ENCODE results near the gene KRTAP20-1. TPM values are rescaled to one million over a fixed set of nuclear protein-coding genes. Genes with fewer than 3 reads are reported as not detected.

KRTAP20-1 gene
- total RNA-seq, 4 donors from 2014 or later, result not detected

- Histone ChIP-seq H3K4me3 (no peak overlapping the region), H3K27me3 (no peaks in the 10 kb centered on the region), H3K9me3 (no peaks in the 10 kb centered on the region), H3K27ac (no peak overlapping the region), H3K36me3 (no peaks in the 10 kb centered on the region), H3K4me1 (no peaks in the 10 kb centered on the region)
- DNase-seq, result no peak
- intact Hi-C loops (cut with DNase I; ENCODE audit: low total_unique reads), result no loop called here
- no peak for TF ChIP-seq CTCF (IDR thresholded peaks at IDR 0.05)
- no peak for TF ChIP-seq POLR2A (IDR thresholded peaks at IDR 0.05)
These were observed 22.5 kb downstream of the KRTAP20-1 start for GRCh38 chr21:30638686-30639085.

DNA sequence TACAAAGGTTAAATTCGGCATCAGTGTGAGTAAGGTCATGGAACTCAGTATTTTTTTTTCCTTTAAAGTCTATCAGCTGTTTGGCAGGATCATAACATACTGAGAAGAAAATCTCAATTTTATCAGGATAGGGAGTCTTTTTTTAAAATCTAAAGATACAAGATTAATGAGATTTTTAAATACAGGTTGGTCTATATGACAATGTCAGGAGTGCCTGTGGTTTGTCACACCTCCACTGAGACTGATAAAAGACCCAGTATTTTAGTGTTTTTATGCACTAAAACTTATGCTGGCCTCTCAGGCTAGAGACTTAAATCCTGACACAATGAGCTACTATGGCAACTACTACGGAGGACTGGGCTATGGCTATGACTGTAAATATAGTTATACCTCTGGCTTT lies 26.3 kb downstream of the KRTAP20-1 start, which contains the start of gene KRTAP20-3:
Gene KRTAP20-3, plus strand, starts transcription at position 301 of the 400 bp plus-strand sequence.
- TF ChIP-seq CTCF (IDR thresholded peaks at IDR 0.05), result no peak
- no peak for TF ChIP-seq POLR2A (IDR thresholded peaks at IDR 0.05)
- intact Hi-C loops (cut with DNase I; ENCODE audit: low total_unique reads), result no loop called here

DNA sequence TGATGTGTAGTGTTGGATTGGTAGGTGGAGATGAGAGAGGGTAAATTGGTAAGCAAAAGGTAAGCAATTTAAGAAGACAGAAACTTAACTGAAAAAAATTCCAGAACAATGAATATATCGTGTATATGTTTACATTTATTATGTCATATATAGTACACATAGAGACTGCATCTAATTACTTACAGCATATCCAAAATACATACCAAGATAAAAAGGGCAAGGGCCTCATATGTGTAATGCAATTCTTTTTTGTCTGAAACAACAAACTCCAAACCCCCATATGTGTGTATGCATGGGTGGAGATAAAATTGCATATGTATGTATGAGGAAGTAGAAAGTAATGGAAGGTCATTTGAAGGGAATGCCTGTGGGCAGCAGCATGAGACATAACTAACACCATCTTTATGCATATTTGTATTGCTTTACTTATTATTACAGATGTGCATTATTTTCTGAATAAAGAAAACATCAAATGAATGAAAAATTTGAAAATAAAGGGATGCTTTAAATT lies 30.7 kb downstream of the KRTAP20-1 start:
- Histone ChIP-seq H3K36me3 (no peaks in the 10 kb centered on the region), H3K9me3 (no peaks in the 10 kb centered on the region), H3K27me3 (no peaks in the 10 kb centered on the region), H3K4me3 (no peak overlapping the region), H3K4me1 (no peaks in the 10 kb centered on the region), H3K27ac (no peak overlapping the region)
- no peak for DNase-seq
- intact Hi-C loops (cut with DNase I; ENCODE audit: low total_unique reads), result no loop called here
- TF ChIP-seq POLR2A (IDR thresholded peaks at IDR 0.05) (no peak), CTCF (IDR thresholded peaks at IDR 0.05) (no peak)

More for the DNA sequence above, 26.3 kb downstream of the KRTAP20-1 start, which contains the start of gene KRTAP20-3:
- Histone ChIP-seq H3K9me3 (no peaks in the 10 kb centered on the region), H3K4me3 (no peak within 1 kb of the TSS), H3K27me3 (no peaks in the 10 kb centered on the region), H3K4me1 (no peaks in the 10 kb centered on the region), H3K27ac (no peak within 1 kb of the TSS), H3K36me3 (no peaks in the 10 kb centered on the region)
- no peak for DNase-seq

- intact Hi-C loops (cut with DNase I; ENCODE audit: low total_unique reads), result no loop called here
These were observed 36.7 kb downstream of the KRTAP20-1 start for GRCh38 chr21:30652891-30653290.

More at GRCh38 chr21:30652891-30653290, 36.7 kb downstream of the KRTAP20-1 start:
- H3K27ac ChIP-seq, result no peak overlapping the region
- H3K4me1 ChIP-seq, result no peaks in the 10 kb centered on the region
- no peaks in the 10 kb centered on the region for H3K9me3 ChIP-seq
- no peaks in the 10 kb centered on the region for H3K27me3 ChIP-seq
- no peak for TF ChIP-seq CTCF (IDR thresholded peaks at IDR 0.05)
- no peak for TF ChIP-seq POLR2A (IDR thresholded peaks at IDR 0.05)
- H3K36me3 ChIP-seq, result no peaks in the 10 kb centered on the region
- no peak overlapping the region for H3K4me3 ChIP-seq
- no peak for DNase-seq

Small RNA genes within 50 kb of the gene (small RNA-seq; reads per million reads assigned to genes)
- gene KRTAP20-1, result not detected
- not detected for gene KRTAP20-3
- gene KRTAP20-4, result not detected
- not detected for gene KRTAP22-1
- not detected for gene KRTAP22-2

Other genes starting within 250 kb of the KRTAP20-1 start
- gene KRTAP13-2, start 244.2 kb upstream of the KRTAP20-1 start, total RNA-seq, result not detected
- not detected for gene KRTAP13-1, start 220.4 kb upstream of the KRTAP20-1 start, total RNA-seq
- gene KRTAP13-3, start 190.5 kb upstream of the KRTAP20-1 start, total RNA-seq, result not detected
- not detected for gene KRTAP13-4, start 186.2 kb upstream of the KRTAP20-1 start, total RNA-seq
- gene KRTAP15-1, start 176.2 kb upstream of the KRTAP20-1 start, total RNA-seq, result not detected
- not detected for gene KRTAP19-1, start 136.1 kb upstream of the KRTAP20-1 start, total RNA-seq
- not detected for gene KRTAP19-2, start 129.0 kb upstream of the KRTAP20-1 start, total RNA-seq
- gene KRTAP19-3, start 124.4 kb upstream of the KRTAP20-1 start, total RNA-seq, result not detected
- gene KRTAP19-4, start 119.3 kb upstream of the KRTAP20-1 start, total RNA-seq, result not detected
- gene KRTAP19-5, start 114.3 kb upstream of the KRTAP20-1 start, total RNA-seq, result not detected
- gene KRTAP19-6, start 74.6 kb upstream of the KRTAP20-1 start, total RNA-seq, result not detected
- not detected for gene KRTAP19-7, start 55.1 kb upstream of the KRTAP20-1 start, total RNA-seq
- gene KRTAP22-2, start 26.0 kb upstream of the KRTAP20-1 start, total RNA-seq, result not detected
- gene KRTAP6-3, start 24.0 kb upstream of the KRTAP20-1 start, total RNA-seq, result not detected
- gene KRTAP6-2, start 17.5 kb upstream of the KRTAP20-1 start, total RNA-seq, result not detected
- not detected for gene KRTAP22-1, start 15.3 kb upstream of the KRTAP20-1 start, total RNA-seq
- not detected for gene KRTAP6-1, start 2.5 kb upstream of the KRTAP20-1 start, total RNA-seq
- gene KRTAP20-4, start 4.2 kb downstream of the KRTAP20-1 start, total RNA-seq, result not detected
- not detected for gene KRTAP20-2, start 18.8 kb downstream of the KRTAP20-1 start, total RNA-seq
- gene KRTAP20-3, start 26.4 kb downstream of the KRTAP20-1 start, total RNA-seq, result not detected
- gene KRTAP21-3, start 102.4 kb downstream of the KRTAP20-1 start, total RNA-seq, result not detected
- not detected for gene KRTAP21-2, start 130.8 kb downstream of the KRTAP20-1 start, total RNA-seq
- gene KRTAP21-1, start 139.0 kb downstream of the KRTAP20-1 start, total RNA-seq, result not detected
- gene KRTAP8-1, start 196.8 kb downstream of the KRTAP20-1 start, total RNA-seq, result not detected
- not detected for gene KRTAP7-1, start 213.3 kb downstream of the KRTAP20-1 start, total RNA-seq

Measured in uterus (tissue), 4 donors.